HS-5 (cell line): Measurements from ENCODE around the gene TMEM8B.
"Not testable (repeated sequence)": the region's sequence is repeated elsewhere in the genome, so short reads cannot be mapped to it uniquely, and the experiment has no call there.

Source experiments
- DNase-seq: peaks from one replicate; pipeline ENCODE4 v3.0.0-alpha.2; 2012; ENCODE audit warnings: low read depth

TMEM8B gene

DNA sequence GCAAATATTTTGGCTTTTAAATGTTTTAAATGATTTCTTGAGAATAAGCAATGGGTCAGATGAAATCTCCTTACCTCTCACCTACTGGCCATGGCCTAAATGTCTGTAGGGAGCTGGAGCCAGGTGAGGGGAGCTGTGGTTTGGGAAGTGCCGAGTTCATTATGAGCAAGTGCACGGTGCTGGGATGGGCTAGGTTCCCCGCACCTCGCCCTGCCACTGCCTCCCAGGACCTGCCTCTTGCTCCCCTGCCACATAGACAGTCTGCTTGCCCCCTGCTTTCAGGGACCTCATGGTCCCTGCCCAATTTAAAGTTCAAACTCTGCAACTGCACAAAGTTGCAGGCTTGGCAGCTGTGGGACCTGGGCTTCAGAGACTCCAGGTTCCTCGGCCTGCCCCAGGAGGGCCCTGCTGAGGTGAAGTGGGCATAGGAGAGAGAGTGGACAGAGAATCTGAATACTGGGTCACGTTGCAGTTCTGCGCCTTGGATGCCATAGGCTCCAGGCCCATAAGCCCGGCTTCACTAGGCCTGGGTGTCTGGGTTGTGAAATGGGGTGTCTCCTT is 35.7 kb downstream of the TMEM8B start:
- DNase-seq, result no peak

DNA sequence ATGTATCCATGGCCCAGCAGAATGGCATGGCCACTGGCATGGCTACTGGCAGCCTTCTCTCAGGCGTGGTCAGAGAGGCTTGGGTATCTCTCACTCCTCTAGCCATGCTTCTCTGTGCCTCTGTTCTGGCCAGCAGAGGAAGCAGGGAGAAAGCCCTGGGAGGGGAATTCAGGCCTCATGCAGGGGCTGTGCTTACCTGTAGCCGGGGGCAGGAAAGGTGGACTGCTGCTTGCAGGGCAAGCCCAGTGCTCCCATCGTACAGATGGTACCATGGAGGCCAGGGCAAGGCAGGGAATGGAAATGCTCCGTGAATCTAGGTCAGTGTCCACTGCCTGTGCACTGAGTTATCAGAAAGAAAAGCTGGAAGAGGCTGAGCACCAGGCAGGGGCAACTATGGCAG is 38.5 kb downstream of the TMEM8B start:
- DNase-seq, result no peak

DNA sequence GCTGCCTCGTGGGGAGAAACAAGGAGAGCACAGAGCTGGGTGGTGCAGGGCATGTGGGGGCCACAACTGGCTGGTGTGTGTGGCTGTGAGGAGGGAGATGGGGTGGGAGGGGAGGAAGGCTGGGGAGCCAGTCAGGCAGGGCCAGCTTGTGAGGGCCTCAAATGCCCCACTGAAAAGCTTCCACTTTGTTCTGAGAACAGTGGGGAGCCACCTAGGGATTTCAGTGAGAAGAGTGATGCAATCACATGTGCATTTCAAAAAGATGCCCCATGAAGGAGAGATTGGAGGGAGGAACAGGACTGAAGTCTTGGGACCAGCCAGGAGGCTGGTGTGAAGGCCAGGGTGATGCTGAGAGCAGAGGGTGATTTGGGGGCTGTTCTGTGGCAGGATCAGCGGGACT is 39.9 kb downstream of the TMEM8B start:
- DNase-seq, result no peak

DNA sequence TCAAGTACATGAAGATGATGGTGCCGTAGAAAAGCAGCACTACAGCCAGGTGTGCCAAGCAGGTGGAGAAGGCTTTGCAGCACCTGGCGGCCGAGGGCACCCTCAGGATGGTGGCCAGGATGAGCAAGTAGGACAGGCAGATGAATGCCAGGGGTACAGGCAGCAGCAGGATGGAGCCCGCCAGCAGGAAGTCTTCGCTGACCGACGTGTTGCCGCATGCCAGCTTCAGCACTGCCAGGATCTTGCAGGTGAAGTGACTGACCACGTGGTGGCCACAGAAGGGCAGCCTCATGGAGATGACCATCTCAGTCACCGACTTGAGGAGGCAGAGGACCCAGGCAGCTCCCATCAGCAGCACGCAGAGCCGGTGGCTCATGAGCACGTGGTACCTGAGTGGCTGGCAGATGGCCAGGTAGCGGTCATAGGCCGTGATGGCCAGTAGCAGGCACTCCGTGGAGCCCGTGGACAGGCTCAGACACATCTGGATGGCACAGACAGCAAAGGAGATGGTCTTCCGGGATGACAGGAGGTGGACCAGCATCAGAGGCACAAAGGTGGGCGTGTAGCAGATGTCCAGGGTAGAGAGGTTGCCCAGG is 40.7 kb downstream of the TMEM8B start:
- no peak for DNase-seq

DNA sequence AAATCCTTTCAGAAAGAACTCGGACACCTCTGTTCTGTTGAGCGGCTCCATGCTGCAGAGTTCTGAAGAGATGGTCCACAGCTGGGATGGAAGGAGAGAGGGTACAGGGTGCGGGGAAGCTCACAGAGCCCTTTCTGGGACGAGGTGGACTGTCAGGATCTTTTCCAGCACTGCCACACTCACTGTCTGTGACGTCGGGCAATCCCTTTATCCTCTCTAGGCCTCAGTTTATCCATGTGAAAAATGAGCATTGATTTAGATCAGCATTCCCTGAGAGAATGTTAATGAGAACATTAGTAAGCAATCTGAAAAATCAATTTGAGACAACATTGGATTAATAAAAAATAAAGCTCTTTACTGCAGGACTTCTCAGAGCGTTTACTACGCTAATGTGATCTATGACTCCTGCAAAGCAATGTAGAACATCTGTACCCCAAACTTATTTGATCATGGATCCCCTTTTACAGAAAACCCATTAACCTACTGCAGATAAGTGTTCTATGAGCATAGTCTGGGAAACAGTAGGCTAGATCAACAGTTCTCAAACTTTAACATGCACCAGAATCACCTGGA is 41.4 kb downstream of the TMEM8B start, which contains the start of gene OR13J1:
Gene OR13J1 (minus strand): TSS at position 51 of the 573 bp plus-strand sequence. CDS start 0 bp downstream, at position 51.
- DNase-seq, result no peak

DNA sequence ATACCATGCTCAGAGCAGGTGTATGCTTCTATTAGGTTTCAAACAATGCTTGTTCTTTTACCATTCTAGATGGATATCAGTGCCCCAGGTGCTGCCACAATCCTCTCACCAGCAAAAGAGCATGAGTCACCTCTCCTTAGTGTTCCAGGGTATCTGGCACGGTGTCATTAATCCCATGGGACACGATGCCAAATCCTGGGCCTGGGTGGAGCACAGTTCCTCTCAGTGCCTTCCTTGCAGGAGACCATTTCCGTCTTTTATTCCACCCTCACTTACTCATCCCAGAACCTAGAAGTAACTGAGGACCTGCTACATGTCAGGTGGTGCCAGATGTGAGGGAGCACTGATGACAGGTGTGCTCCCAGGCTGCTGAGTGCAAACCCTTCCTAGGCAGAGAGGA is 42.5 kb downstream of the TMEM8B start:
- DNase-seq, result no peak

DNA sequence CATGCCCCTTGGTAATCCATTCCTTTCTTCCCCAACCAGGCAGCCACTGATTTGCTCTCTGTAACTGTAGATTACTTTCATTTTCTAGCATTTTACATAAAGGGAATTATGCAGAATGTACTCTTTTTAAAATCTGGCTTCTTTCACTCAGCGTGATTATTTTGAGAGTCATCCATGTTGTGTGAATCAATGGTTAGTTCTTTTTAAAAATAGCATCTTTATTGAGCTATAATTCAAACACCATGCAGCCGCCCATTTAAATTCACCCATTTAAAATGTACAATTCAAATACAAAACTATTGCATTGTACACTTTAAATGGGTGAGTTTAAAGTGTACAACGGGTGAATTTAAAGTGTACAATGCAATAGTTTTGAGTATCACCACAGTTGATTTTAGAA is 43.5 kb downstream of the TMEM8B start:
- no peak for DNase-seq

DNA sequence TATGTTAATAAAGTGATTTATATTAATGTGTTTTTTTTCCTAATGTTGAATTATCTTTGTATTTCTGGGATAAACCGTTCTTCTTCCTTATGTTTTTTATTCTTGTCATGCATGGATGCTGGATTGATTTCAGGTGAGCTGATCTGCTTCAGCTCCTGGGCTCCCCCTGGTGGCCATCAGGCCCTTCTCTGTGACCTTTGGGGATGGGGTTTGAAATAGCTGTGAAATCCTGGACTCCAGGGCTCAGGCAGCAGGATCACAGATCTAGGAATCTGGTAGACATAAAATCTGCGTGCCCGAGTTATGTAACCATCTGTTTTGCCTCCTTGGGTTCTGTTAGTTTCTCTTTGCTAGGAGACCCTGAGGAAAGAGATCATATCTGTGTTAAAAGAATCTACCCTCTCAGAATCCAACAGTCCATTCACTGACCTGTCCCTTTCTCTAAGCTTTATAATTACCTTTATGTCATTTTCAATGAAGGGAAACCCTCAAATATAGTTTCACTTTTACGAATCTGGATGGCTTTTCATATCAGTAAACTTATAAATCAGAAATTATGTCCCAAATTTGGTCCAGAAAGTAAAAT is 53.3 kb downstream of the TMEM8B start:
- DNase-seq, result peak; percentile 53

DNA sequence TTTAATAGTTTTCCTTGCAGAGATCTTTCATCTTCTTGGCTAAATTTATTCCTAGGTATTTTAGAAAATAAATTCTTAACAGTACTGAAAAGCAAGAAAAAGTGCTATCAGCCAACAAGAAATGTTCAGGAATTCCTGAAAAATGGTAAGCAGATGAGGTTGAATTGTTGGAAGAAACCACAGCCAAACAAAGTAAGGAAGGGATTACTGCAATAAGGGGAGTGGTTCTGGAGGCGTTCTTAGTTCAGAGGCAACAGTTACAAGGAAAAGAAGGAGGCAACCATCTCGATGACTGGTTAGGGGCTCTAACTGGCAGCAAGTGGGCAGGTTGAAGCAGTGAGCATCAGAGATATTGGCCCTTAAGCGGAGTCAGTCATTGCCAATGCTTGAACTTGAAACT is 54.0 kb downstream of the TMEM8B start:
- no peak for DNase-seq

DNA sequence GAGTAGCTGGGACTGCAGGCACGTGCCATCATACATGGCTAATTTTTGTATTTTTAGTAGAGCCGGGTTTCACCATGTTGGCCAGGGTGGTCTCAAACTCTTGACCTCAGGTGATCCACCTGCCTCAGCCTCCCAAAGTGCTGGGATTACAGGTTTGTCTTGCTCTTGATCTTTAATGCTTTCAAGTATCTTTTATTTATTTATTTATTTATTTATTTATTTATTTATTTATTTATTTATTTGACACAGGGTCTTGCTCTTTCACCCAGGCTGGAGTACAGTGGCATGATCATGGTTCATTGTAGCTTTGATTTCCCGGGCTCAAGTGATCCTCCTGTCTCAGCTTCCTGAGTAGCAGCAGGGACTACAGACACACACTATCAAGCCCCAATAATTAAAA is 55.9 kb downstream of the TMEM8B start:
- DNase-seq, result not testable (repeated sequence)

DNA sequence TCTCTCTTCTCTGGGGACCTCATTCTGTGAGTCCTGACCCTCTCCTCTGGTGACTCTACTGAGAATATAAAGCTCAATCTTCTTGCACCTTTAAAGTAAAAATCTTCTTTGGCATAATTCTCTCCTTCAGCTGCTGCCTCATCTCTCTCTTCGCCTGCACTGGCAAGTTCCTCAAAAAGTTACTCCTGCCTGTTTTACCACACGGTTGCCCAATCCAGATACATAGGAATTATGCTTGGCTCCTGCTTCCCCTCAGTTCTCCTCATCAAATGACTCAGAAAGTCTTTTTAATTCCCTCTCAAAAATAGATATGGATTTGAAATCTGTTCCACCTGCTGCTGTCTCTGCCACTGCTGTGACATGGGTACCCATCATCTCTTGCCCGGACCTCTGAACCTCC is 62.6 kb downstream of the TMEM8B start:
- no peak for DNase-seq

DNA sequence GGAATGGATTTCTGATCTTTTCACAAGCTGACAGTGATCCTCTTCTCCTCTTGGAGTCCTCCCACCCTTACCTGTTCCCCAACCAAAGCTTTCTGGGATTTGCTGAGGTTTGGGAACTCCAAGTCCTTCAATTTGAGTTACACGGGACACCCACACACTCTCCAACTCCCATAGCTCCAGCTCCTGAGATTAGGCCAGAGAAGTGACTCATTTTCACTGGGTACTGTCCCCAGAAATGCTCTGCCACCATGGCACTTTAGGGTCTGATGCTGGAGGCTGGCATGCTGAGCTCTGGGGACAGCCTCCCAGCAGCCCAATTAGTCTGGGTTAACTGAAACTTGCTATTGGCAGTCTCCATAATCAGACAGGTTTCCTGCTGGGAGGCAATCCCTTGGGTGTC is 63.0 kb downstream of the TMEM8B start:
- no peak for DNase-seq

DNA sequence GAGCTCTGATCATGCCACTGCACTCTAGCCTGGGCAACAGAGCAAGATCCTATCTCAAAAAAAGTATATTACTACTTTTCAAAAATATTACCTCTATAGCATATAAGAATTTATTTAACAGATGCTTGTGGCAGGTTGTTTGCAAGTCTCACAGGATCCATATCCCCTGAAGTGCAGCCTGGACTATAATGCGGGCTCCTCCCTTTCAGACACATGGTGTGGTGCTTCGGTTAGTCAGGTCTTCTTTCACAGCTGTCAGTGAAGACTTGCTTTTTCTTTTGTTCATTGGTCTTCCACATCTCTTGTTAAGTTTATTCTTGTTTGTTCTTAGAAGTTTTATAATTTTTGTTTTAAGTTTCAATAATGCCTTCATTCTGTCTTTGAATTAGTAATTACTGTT is 67.5 kb downstream of the TMEM8B start:
- no peak for DNase-seq

DNA sequence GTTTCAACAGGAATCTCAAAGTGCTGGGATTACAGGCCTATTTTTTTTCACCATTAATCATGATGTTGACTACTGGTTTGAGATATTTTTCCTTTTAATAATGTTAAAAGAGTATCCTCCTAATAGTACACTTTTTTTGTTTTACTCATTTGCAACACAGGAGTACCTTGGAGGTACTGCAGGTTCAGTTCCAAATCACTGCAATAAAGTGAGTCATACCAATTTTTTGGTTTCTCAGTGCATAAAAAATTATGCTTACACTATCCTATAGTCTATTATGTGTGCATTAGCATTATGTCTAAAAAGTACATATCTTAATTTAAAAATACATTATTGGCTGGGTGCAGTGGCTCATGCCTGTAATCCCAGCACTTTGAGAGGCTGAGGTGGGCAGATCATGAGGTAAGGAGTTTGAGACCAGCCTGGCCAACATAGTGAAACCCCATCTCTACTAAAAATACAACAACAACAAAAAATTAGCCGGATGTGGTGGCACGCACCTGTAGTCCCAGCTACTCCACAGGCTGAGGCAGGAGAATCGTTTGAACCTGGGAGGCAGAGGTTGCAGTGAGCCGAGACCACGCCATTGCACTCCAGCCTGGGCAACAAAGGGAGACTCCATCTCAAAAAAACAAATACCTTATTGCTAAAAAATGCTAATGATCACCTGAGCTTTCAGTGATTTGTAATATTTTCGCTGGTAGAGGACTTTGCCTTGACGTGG is 68.5 kb downstream of the TMEM8B start:
- not testable (repeated sequence) for DNase-seq

DNA sequence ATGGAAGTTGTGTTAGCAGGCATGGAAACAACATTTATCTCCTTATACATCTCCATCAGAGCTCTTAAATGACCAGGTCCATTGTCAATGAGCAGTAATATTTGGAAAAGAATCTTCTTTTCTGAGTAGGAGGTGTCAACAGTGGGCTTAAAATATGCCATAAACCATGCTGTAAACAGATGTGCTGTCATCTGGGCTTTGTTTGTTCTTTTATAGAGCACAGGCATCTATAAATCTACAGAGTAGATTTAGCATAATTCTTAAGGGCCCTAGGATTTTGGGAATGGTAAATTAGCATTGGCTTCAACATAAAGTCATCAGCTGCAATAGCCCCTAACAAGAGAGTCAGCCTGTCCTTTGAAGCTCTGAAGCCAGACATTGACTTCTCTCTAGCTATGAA is 69.3 kb downstream of the TMEM8B start:
- DNase-seq, result no peak

DNA sequence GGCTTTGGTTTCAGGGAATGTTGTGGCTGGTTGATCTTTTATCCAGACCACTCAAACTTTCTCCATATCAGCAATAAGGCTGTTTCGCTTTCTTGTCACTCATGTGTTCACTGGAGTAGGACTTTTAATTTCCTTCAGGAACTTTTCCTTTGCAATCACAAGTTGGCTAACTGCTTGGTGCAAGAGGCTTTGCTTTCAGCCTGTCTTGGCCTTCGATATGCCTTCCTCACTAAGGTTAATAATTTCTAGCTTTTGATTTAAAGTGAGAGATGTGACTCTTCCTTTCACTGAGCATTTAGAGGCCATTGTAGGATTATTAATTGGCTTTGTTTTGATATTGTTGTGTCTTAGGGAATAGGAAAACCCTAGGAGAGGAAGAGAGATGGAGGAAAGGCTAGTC is 70.0 kb downstream of the TMEM8B start:
- DNase-seq, result no peak

DNA sequence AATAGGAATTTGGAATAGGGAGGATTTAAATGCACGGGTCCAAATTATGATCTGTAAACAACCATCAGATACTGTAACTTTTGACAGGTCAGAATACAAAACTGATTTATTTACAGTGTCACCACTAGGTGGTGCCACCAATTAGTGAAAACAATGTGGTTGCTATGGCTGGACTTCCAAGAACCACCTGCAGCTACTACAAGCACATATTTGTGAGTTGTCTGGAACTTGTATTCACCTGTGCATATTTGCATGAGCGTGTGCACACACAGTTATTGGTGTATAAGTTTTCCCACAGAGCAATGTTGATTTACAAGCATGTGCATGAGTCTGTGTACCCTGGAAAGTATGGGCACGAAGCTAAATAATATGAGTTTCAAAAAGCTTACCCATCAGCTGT is 74.0 kb downstream of the TMEM8B start:
- no peak for DNase-seq

DNA sequence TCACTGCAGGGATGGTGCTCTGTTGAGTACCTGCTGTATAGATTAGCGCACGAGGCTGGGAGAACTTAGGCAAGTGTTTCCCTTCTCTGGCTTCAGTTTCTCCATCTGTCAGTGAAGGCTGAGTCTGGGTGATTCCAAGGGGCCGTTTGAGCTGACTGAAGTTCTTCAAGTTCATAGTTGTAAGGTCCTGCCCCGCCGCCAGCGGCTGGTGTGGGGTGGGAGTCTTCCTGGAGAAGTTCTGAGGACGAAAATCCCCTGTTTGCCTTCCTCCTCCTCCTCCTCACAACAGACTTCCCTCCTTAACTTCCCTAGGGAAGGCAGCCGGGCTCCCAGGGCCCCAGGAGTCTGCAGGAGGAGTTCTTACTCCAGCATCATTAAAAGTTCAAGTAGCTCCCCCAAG is 75.3 kb downstream of the TMEM8B start:
- DNase-seq, result no peak

DNA sequence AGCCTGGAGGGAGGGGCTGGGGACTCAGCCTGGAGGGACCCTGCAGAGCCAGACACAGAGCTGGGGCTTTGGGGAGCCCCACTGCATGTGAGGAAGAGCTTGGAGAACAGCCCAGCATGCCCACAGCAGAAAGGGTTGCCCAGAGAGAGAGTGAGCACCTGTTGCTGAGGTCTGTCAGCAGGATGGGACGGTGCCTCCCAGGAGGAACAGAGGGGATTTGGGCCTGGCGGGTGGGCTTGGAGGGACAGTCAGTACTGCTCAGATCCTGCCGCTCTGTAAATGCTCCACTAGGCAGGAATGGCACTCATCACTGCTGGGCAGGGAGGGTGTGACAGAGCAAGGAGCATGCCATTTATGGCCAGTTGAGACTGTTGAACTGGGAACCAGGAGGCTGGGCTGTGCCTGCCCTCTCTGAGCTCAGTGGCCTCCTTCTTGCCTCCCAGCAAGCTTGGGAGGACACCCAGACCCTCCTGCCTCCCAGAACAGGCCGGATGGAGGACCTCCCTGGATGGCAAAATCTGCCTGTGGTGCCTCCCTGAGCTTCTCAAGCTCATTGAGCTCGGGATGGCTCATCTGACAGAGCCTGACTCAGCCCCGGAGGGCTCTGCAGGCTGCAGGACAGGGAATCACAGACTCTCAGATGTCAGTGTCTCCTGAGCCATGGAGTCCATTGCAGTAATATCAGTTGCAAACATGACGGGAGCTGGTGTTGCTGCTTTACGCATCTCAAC is 76.2 kb downstream of the TMEM8B start:
- DNase-seq, result no peak

DNA sequence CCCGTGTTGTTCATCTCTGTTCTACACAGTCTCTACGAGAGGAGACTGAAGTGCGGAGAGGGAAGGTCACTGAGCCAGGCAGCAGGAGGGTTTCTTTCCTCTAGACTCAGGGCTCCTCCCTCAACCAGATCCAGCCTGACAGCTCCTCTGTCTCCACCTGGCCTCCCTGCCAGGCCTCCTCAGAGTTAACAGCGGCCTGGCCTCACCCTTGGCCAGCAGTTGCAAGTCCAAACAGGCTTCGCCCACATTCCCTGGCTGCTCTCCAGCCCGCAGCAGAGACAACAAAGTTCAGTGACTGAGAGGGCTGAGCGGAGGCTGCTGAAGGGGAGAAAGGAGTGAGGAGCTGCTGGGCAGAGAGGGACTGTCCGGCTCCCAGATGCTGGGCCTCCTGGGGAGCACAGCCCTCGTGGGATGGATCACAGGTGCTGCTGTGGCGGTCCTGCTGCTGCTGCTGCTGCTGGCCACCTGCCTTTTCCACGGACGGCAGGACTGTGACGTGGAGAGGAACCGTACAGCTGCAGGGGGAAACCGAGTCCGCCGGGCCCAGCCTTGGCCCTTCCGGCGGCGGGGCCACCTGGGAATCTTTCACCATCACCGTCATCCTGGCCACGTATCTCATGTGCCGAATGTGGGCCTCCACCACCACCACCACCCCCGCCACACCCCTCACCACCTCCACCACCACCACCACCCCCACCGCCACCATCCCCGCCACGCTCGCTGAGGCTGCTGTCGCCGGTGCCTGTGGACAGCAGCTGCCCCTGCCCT is 77.1 kb downstream of the TMEM8B start, which contains the start of gene HRCT1:
Gene HRCT1 (plus strand): TSS at position 291 of the 768 bp plus-strand sequence. CDS start 86 bp downstream, at position 377.
- DNase-seq, result peak; percentile 76
